K562 (cell line): ENCODE results near the gene DMXL1. TPM values are rescaled to one million over a fixed set of nuclear protein-coding genes. Genes with fewer than 3 reads are reported as not detected.
A peak's percentile ranks its signal among the peaks of the same experiment; 100 is the strongest.

Experiments
- ATAC-seq: fragments of 200-7000 bp; cut with Tn5 transposase; 3 replicates; pipeline ENCODE4 v1.9.1; 2020; ENCODE audit warnings: moderate library complexity
- BruUV-seq: library from RNA; stranded (reverse); fragments of 400-500 nt; replicated peaks from 2 replicates; lab custom pipeline; 2021; lab: Mats Ljungman, UMichigan
- CTCF ChIA-PET: fragments of 300-600 bp; formaldehyde crosslinking; extraction: SDS; loops from one replicate; lab custom pipeline; 2021; ENCODE audit warnings: low intra/inter-chr PET ratio; lab: Yijun Ruan, JAX
- POLR2A ChIA-PET: fragments of 300-600, 350-650 bp; sonication (Branson Sonifier 250); formaldehyde crosslinking; extraction: SDS; loops from one replicate; lab custom pipeline; 2021; ENCODE audit warnings: antibody characterized with exemption, inconsistent platforms; lab: Yijun Ruan, JAX
- DNase-seq, 4 experiments: peaks; one replicate each; pipeline versions ENCODE4 v3.0.0 to v3.0.0-alpha.2; 2011 to 2018; ENCODE audit warnings: low spot score in 3 of 4, mixed read lengths in 3 of 4; ENCODE audit errors: extremely low read depth in 1 of 4
- FAIRE-seq: peaks from 2 replicates; lab custom pipeline; 2011; peaks lifted over from hg19 to GRCh38; lab: Jason Lieb, UNC
- H2AFZ ChIP-seq: 2 replicates; pipeline ENCODE4 v1.6.0; 2011; ENCODE audit warnings: low read depth, low read length, control low read depth, inconsistent platforms
- H3K27ac ChIP-seq: fragments of 200-600 bp; 3 replicates; pipeline ENCODE4 v1.8.0; 2011; ENCODE audit warnings: low read depth, mild to moderate bottlenecking, control low read depth, inconsistent platforms, low read length, moderate library complexity, mixed read lengths; ENCODE audit errors: extremely low read depth
- H3K27me3 ChIP-seq, 2 experiments: fragments of 300-600 bp in 1 of 2; 2 replicates in 1 of 2; 3 replicates in 1 of 2; pipeline versions ENCODE4 v1.6.0 to v1.8.0; 2011; ENCODE audit warnings: inconsistent platforms in 2 of 2, low read length in 2 of 2, mild to moderate bottlenecking in 1 of 2, mixed read lengths in 1 of 2, moderate library complexity in 1 of 2; ENCODE audit not compliant: control insufficient read depth in 2 of 2, insufficient read depth in 2 of 2
- H3K36me3 ChIP-seq: fragments of 300-600 bp; 3 replicates; pipeline ENCODE4 v1.8.0; 2011; ENCODE audit warnings: mild to moderate bottlenecking, low read length, inconsistent platforms; ENCODE audit not compliant: control insufficient read depth, insufficient read depth
- H3K4me1 ChIP-seq, 2 experiments: fragments of 200-600 bp in 1 of 2; replicated peaks in 1 of 2; 2 replicates in 1 of 2; 3 replicates in 1 of 2; pipeline versions ENCODE4 v1.5.1 to v1.8.0; 2011; ENCODE audit warnings: inconsistent platforms in 2 of 2, low read length in 2 of 2, mild to moderate bottlenecking in 1 of 2, mixed read lengths in 1 of 2, moderate library complexity in 1 of 2; ENCODE audit not compliant: control insufficient read depth in 2 of 2, insufficient read depth in 2 of 2
- H3K4me2 ChIP-seq: 2 replicates; pipeline ENCODE4 v1.6.1; 2011; ENCODE audit warnings: low read length, control low read depth, inconsistent platforms, mixed read lengths; ENCODE audit not compliant: insufficient read depth
- H3K4me3 ChIP-seq: fragments of 200-600 bp; sonication (generic), shearing (Covaris generic); 2 replicates; pipeline ENCODE4 v1.5.1; 2016; ENCODE audit warnings: control low read depth, inconsistent platforms
- H3K79me2 ChIP-seq: fragments of 200-600 bp; 3 replicates; pipeline ENCODE4 v1.8.0; 2011; ENCODE audit warnings: low read length, inconsistent platforms; ENCODE audit not compliant: control insufficient read depth, insufficient read depth
- H3K9ac ChIP-seq, 2 experiments: 2 replicates each; pipeline versions ENCODE4 v1.6.0 to v1.6.1; 2011; ENCODE audit warnings: low read depth in 2 of 2, low read length in 2 of 2, control low read depth in 1 of 2, inconsistent platforms in 1 of 2, mild to moderate bottlenecking in 1 of 2, mixed read lengths in 1 of 2; ENCODE audit not compliant: insufficient read depth in 1 of 2
- H3K9me1 ChIP-seq: one replicate; pipeline ENCODE4 v1.6.0; 2011; ENCODE audit warnings: inconsistent platforms, mild to moderate bottlenecking, low read length, moderate library complexity; ENCODE audit not compliant: control insufficient read depth, insufficient read depth
- H3K9me3 ChIP-seq: replicated peaks from 2 replicates; pipeline ENCODE4 v1.5.1; 2011; ENCODE audit warnings: low read depth, low read length, inconsistent platforms; ENCODE audit not compliant: control insufficient read depth, insufficient read depth
- H4K20me1 ChIP-seq: replicated peaks from 2 replicates; pipeline ENCODE4 v1.6.1; 2011; ENCODE audit warnings: low read length, inconsistent platforms, mixed read lengths; ENCODE audit not compliant: control insufficient read depth, insufficient read depth
- CGGBP1 ChIP-seq: fragments of 250-450 bp; sonication (Bioruptor Pico); IDR thresholded peaks from 2 replicates; pipeline ENCODE4 v1.9.0; 2021; ENCODE audit warnings: mild to moderate bottlenecking
- E2F6 ChIP-seq, 2 experiments: IDR thresholded peaks; 2 replicates each; pipeline ENCODE4 v1.6.1; 2011; ENCODE audit warnings: borderline replicate concordance in 1 of 2, control low read depth in 1 of 2, low read depth in 1 of 2, low read length in 1 of 2, mild to moderate bottlenecking in 1 of 2, mixed read lengths in 1 of 2, moderate library complexity in 1 of 2; ENCODE audit not compliant: insufficient read depth in 1 of 2, insufficient read length in 1 of 2, poor library complexity in 1 of 2, severe bottlenecking in 1 of 2; ENCODE audit errors: extremely low read depth in 1 of 2
- EGR1 ChIP-seq: fragments of 450-650 bp; conservative IDR thresholded peaks from 2 replicates; pipeline ENCODE4 v1.6.1; 2017; ENCODE audit warnings: mild to moderate bottlenecking
- FOXP4 ChIP-seq: sonication (generic); formaldehyde crosslinking; IDR thresholded peaks from 2 replicates; pipeline ENCODE4 v1.8.0; 2022; ENCODE audit warnings: mild to moderate bottlenecking, missing genetic modification reagents, borderline replicate concordance
- MAX ChIP-seq: sonication (generic); formaldehyde crosslinking; IDR thresholded peaks from 2 replicates; pipeline ENCODE4 v1.9.0; 2022; ENCODE audit warnings: mild to moderate bottlenecking, missing genetic modification reagents
- PCBP1 ChIP-seq: fragments of 200-400 bp; formaldehyde crosslinking; IDR thresholded peaks from 2 replicates; pipeline ENCODE4 v1.6.1; 2018; ENCODE audit warnings: mild to moderate bottlenecking, low read depth, low read length; ENCODE audit not compliant: poor library complexity, severe bottlenecking
- RAD51 ChIP-seq: fragments of 450-650 bp; IDR thresholded peaks from 2 replicates; pipeline ENCODE4 v1.7.1; 2016; ENCODE audit warnings: low read depth, mild to moderate bottlenecking, borderline replicate concordance
- RBM17 ChIP-seq: fragments of 200-400 bp; formaldehyde crosslinking; IDR thresholded peaks from 2 replicates; pipeline ENCODE4 v1.6.1; 2017; ENCODE audit warnings: low read depth, mild to moderate bottlenecking, low read length, borderline replicate concordance
- RBM22 ChIP-seq: fragments of 200-400 bp; formaldehyde crosslinking; IDR thresholded peaks from 2 replicates; pipeline ENCODE4 v1.6.1; 2018; ENCODE audit warnings: low read length, low read depth; ENCODE audit not compliant: poor library complexity, severe bottlenecking
- SMAD4 ChIP-seq: fragments of 250-450 bp; sonication (Bioruptor Pico); conservative IDR thresholded peaks from 2 replicates; pipeline ENCODE4 v1.8.0; 2021; ENCODE audit warnings: inconsistent platforms, mild to moderate bottlenecking, moderate library complexity
- THAP12 ChIP-seq: fragments of 250-450 bp; sonication (Bioruptor Pico); IDR thresholded peaks from 2 replicates; pipeline ENCODE4 v1.9.0; 2021; ENCODE audit warnings: mild to moderate bottlenecking, inconsistent platforms
- ZBTB2 ChIP-seq: fragments of 450-650 bp; IDR thresholded peaks from 2 replicates; pipeline ENCODE4 v1.6.1; 2016; ENCODE audit warnings: antibody characterized with exemption
- ZNF830 ChIP-seq: fragments of 250-450 bp; sonication (Bioruptor Pico); IDR thresholded peaks from 2 replicates; pipeline ENCODE4 v1.5.0; 2021; ENCODE audit warnings: mild to moderate bottlenecking
- WGBS: fragments of 100-300 bp; shearing (Covaris generic); methylation state at CpG from one replicate; pipeline ENCODE4 v1.1.6; 2016; ENCODE audit warnings: low coverage, mixed read lengths; ENCODE audit not compliant: insufficient coverage; ENCODE audit errors: missing lambda C conversion rate; 5-methylcytosine and 5-hydroxymethylcytosine counted together
- in situ Hi-C: fragments of 300-500 bp; cut with MboI; formaldehyde crosslinking; loops from 4 replicates; pipeline ENCODE4 v1.15.0; 2018; ENCODE audit warnings: inconsistent platforms, mixed read lengths
- intact Hi-C: fragments of 100-400 bp; cut with micrococcal nuclease; formaldehyde crosslinking; loops from 2 replicates; pipeline ENCODE4 v1.14.2; 2022
- polyA plus RNA-seq, 8 experiments: library from polyadenylated mRNA; depleted of rRNA in 4 of 8; stranded (reverse) in 5 of 8; unstranded in 3 of 8; fragments of >200 nt; fragmentation: Nextera tagmentation in 2 of 8; fragmentation: Illumina TruSeq in 1 of 8; extraction: Ambion mirVana in 2 of 8; extraction: Trizol in 1 of 8; gene quantifications; 2 replicates each; pipeline versions ENCODE4 v1.2.1 to v1.2.3, GENCODE V29; 2011 to 2014; ENCODE audit warnings: inconsistent platforms in 1 of 8, missing spikeins in 1 of 8
- total RNA-seq, 7 experiments: library from RNA; depleted of rRNA in 6 of 7; stranded (reverse); fragments of >200 nt in 6 of 7; fragmentation: Illumina TruSeq in 2 of 7; extraction: Trizol in 2 of 7; gene quantifications; 2 replicates each; pipeline versions ENCODE4 v1.2.1 to v1.2.3, GENCODE V29; 2011 to 2021; ENCODE audit warnings: low replicate concordance in 1 of 7

DMXL1 gene
- total and polyA plus RNA-seq, 9 of the 15 experiments (the other 6 are each of a cell fraction or from before 2014, with no cell fraction given) = 8.3 to 40.3 (median 30.6) TPM

- Histone ChIP-seq H3K9me3 (no peaks in the 10 kb centered on the region), H3K9me1 (no peaks in the 10 kb centered on the region), H2AFZ (peak overlapping the region; percentile 94), H3K27ac (peak overlapping the region; percentile 84), H3K27me3 (no peaks in the 10 kb centered on the region), H3K9ac (peak overlapping the region; percentile 83 to 100), H3K4me3 (peak overlapping the region; percentile 73), H3K36me3 (no peaks in the 10 kb centered on the region; the same call in 2 of the 3 replicates), H3K4me2 (peak overlapping the region; percentile 86), H3K4me1 (peaks cover 7 to 10% of the 10 kb centered on the region in 2 experiments; a peak in 3 of 5 replicates), H3K79me2 (peaks cover 60% of the 10 kb centered on the region), H4K20me1 (no peaks in the 10 kb centered on the region)
- 0% methylated on average over 21 of the region's 22 CpGs for WGBS
- DNase-seq = peak in 2 of 4 experiments; percentile 13 to 14
- in situ Hi-C loops (no loop called here), intact Hi-C loops (loop anchor here (2.0 to 10.0 kb wide), 4 partner anchors 193 to 1443 kb away; no protein-coding TSS in a partner anchor)
- BruUV-seq = no TSS peak
- no peak for ATAC-seq
- no peak for FAIRE-seq
- POLR2A ChIA-PET = interaction anchor here (0.5 to 1.7 kb wide), 9 partner anchors 8 to 340 kb away, joined by 3 to 16 read pairs (median 4); no protein-coding TSS in a partner anchor
- CTCF ChIA-PET = no interaction called here
- no peak for TF ChIP-seq THAP12 (CRISPR knock-in tag)
- no peak for TF ChIP-seq ZBTB2
- TF ChIP-seq RBM22 = peak; percentile 4
- TF ChIP-seq FOXP4 (CRISPR knock-in tag) = no peak
- peak; percentile 32 for TF ChIP-seq PCBP1
- no peak for TF ChIP-seq E2F6 (IDR thresholded peaks at IDR 0.05; ENCODE audit: borderline replicate concordance in 1 of 2, extremely low read depth in 1 of 2, insufficient read depth in 1 of 2, insufficient read length in 1 of 2, low read depth in 1 of 2, low read length in 1 of 2, poor library complexity in 1 of 2, severe bottlenecking in 1 of 2)
- TF ChIP-seq CGGBP1 = no peak
- TF ChIP-seq EGR1 = no peak
- TF ChIP-seq SMAD4 (CRISPR knock-in tag) = 0 out of 2 replicates have a peak, but pooled peaks have one; percentile 1
- no peak for TF ChIP-seq RBM17
- no peak for TF ChIP-seq ZNF830 (CRISPR knock-in tag)
- 0 out of 2 replicates have a peak, but pooled peaks have one; percentile 1 for TF ChIP-seq MAX (CRISPR knock-in tag)
- TF ChIP-seq RAD51 = no peak
These were observed 691 bp downstream of the DMXL1 start for GRCh38 chr5:119071561-119071995.
